Measurements from ENCODE around the gene DPYSL5. TPM values are rescaled to one million over a fixed set of nuclear protein-coding genes. Genes with fewer than 3 reads are reported as not detected.

Gene DPYSL5
- total RNA-seq, 2 donors from 2014 or later, result 0.24 to 0.35 TPM

DNA sequence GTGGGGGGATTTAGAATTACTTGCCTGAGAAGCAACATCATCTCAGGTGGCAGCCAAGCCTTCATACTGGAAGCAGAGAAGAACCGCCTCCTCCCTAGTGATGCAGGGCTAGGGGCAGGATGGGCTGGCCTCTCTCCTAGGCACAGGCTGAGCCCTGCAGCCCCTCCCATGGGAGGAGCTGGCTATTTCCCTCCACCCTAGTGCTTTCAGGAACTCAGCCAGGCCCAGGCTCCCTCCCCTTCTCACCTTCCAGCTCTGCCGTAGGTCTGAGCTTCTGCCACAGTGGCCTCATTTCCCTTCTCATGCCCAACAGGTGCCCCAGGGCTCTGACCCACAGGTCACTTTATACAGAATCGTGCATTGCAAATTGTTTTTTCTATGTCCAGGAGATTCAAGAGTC is 31.0 kb upstream of the DPYSL5 start:
- no peak overlapping the region for H3K27ac ChIP-seq
- H3K27me3 ChIP-seq, result no peaks in the 10 kb centered on the region
- intact Hi-C loops (cut with DNase I), result no loop called here
- peak; percentile 33 for DNase-seq
- no peaks in the 10 kb centered on the region for H3K4me1 ChIP-seq
- no peaks in the 10 kb centered on the region for H3K9me3 ChIP-seq
- H3K4me3 ChIP-seq, result no peak overlapping the region
- TF ChIP-seq, protein P1, sequence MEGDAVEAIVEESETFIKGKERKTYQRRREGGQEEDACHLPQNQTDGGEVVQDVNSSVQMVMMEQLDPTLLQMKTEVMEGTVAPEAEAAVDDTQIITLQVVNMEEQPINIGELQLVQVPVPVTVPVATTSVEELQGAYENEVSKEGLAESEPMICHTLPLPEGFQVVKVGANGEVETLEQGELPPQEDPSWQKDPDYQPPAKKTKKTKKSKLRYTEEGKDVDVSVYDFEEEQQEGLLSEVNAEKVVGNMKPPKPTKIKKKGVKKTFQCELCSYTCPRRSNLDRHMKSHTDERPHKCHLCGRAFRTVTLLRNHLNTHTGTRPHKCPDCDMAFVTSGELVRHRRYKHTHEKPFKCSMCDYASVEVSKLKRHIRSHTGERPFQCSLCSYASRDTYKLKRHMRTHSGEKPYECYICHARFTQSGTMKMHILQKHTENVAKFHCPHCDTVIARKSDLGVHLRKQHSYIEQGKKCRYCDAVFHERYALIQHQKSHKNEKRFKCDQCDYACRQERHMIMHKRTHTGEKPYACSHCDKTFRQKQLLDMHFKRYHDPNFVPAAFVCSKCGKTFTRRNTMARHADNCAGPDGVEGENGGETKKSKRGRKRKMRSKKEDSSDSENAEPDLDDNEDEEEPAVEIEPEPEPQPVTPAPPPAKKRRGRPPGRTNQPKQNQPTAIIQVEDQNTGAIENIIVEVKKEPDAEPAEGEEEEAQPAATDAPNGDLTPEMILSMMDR (IDR thresholded peaks at IDR 0.05), result no peak
- H3K36me3 ChIP-seq, result no peaks in the 10 kb centered on the region
- no peak overlapping the region for H3K9ac ChIP-seq (ENCODE audit: low read depth in 2 of 2, low read length in 2 of 2)

GRCh38 chr2:26818255-26818654 is 29.7 kb upstream of the DPYSL5 start:
- TF ChIP-seq, protein P1 (IDR thresholded peaks at IDR 0.05), result no peak
- Histone ChIP-seq H3K27ac (no peak overlapping the region), H3K27me3 (no peaks in the 10 kb centered on the region), H3K4me1 (no peaks in the 10 kb centered on the region), H3K36me3 (no peaks in the 10 kb centered on the region), H3K4me3 (no peak overlapping the region), H3K9me3 (no peaks in the 10 kb centered on the region), H3K9ac (ENCODE audit: low read depth in 2 of 2, low read length in 2 of 2) (no peak overlapping the region)
- intact Hi-C loops (cut with DNase I), result no loop called here
- DNase-seq, result no peak

- no peak overlapping the region for H3K27ac ChIP-seq
- intact Hi-C loops (cut with DNase I), result no loop called here
- no peak overlapping the region for H3K4me3 ChIP-seq
- H3K9me3 ChIP-seq, result no peaks in the 10 kb centered on the region
- DNase-seq, result no peak
- H3K9ac ChIP-seq (ENCODE audit: low read depth in 2 of 2, low read length in 2 of 2), result no peak overlapping the region
- TF ChIP-seq, protein P1 (IDR thresholded peaks at IDR 0.05), result no peak
- no peaks in the 10 kb centered on the region for H3K4me1 ChIP-seq
- no peaks in the 10 kb centered on the region for H3K36me3 ChIP-seq
- no peaks in the 10 kb centered on the region for H3K27me3 ChIP-seq
Measured at GRCh38 chr2:26818972-26819371, 29.0 kb upstream of the DPYSL5 start.

GRCh38 chr2:26820932-26821331 is 27.0 kb upstream of the DPYSL5 start:
- Histone ChIP-seq H3K4me3 (no peak overlapping the region), H3K9ac (ENCODE audit: low read depth in 2 of 2, low read length in 2 of 2) (no peak overlapping the region), H3K9me3 (no peaks in the 10 kb centered on the region), H3K4me1 (no peaks in the 10 kb centered on the region), H3K27ac (no peak overlapping the region), H3K27me3 (no peaks in the 10 kb centered on the region), H3K36me3 (no peaks in the 10 kb centered on the region)
- TF ChIP-seq, protein P1 (IDR thresholded peaks at IDR 0.05), result no peak
- DNase-seq, result no peak
- intact Hi-C loops (cut with DNase I), result no loop called here

- no peaks in the 10 kb centered on the region for H3K36me3 ChIP-seq
- TF ChIP-seq, protein P1 (IDR thresholded peaks at IDR 0.05), result no peak
- no peak overlapping the region for H3K4me3 ChIP-seq
- no peak for DNase-seq
- no peak overlapping the region for H3K27ac ChIP-seq
- H3K27me3 ChIP-seq, result no peaks in the 10 kb centered on the region
- no peak overlapping the region for H3K9ac ChIP-seq (ENCODE audit: low read depth in 2 of 2, low read length in 2 of 2)
- intact Hi-C loops (cut with DNase I), result no loop called here
- no peaks in the 10 kb centered on the region for H3K9me3 ChIP-seq
- no peaks in the 10 kb centered on the region for H3K4me1 ChIP-seq
Measured at GRCh38 chr2:26822877-26823276, 25.1 kb upstream of the DPYSL5 start.

Data from colonic mucosa (tissue), 4 donors.